H1 (cell line): ENCODE data around the gene NEO1. TPM values are rescaled to one million over a fixed set of nuclear protein-coding genes. Genes with fewer than 3 reads are reported as not detected.

Experiments used
- CTCF ChIA-PET: fragments of 300-600 bp; sonication (Branson Sonifier 250); formaldehyde crosslinking; loops from one replicate; lab custom pipeline; 2021; ENCODE audit not compliant: partially characterized antibody; lab: Charles Lee
- POLR2A ChIA-PET: fragments of 300-600 bp; sonication (Branson Sonifier 250); formaldehyde crosslinking; loops from one replicate; lab custom pipeline; 2021; ENCODE audit warnings: inconsistent platforms; ENCODE audit not compliant: partially characterized antibody; lab: Charles Lee
- DNase-seq, 2 experiments: peaks; one replicate each; pipeline versions ENCODE4 v3.0.0 to v3.0.0-alpha.2; 2010 to 2022; ENCODE audit warnings: low spot score in 2 of 2, low read depth in 1 of 2, mixed read lengths in 1 of 2
- FAIRE-seq: peaks from 2 replicates; lab custom pipeline; 2011; peaks lifted over from hg19 to GRCh38; lab: Jason Lieb, UNC
- H2AFZ ChIP-seq: 2 replicates; pipeline ENCODE4 v1.8.1; 2012; ENCODE audit warnings: low read length, inconsistent platforms
- H2AK5ac ChIP-seq: 2 replicates; pipeline ENCODE4 v1.6.1; 2013; ENCODE audit warnings: low read depth, low read length
- H2BK120ac ChIP-seq: replicated peaks from 2 replicates; pipeline ENCODE3; 2013; ENCODE audit warnings: low read depth, low read length, inconsistent platforms
- H2BK12ac ChIP-seq: 2 replicates; pipeline ENCODE4 v1.6.1; 2013; ENCODE audit warnings: low read depth, low read length
- H2BK15ac ChIP-seq: 2 replicates; pipeline ENCODE4 v1.6.1; 2013; ENCODE audit warnings: low read length
- H2BK20ac ChIP-seq: 2 replicates; pipeline ENCODE4 v1.6.1; 2013; ENCODE audit warnings: low read length
- H2BK5ac ChIP-seq: 2 replicates; pipeline ENCODE4 v1.6.1; 2013; ENCODE audit warnings: low read depth, low read length
- H3K14ac ChIP-seq: 2 replicates; pipeline ENCODE4 v1.6.1; 2013; ENCODE audit warnings: inconsistent platforms; ENCODE audit not compliant: insufficient read length
- H3K18ac ChIP-seq: 2 replicates; pipeline ENCODE4 v1.6.1; 2013; ENCODE audit warnings: low read length; ENCODE audit errors: extremely low read depth
- H3K23ac ChIP-seq: 2 replicates; pipeline ENCODE4 v1.6.1; 2013; ENCODE audit warnings: inconsistent platforms; ENCODE audit not compliant: insufficient read length
- H3K23me2 ChIP-seq: 2 replicates; pipeline ENCODE4 v1.6.1; 2013; ENCODE audit warnings: low read depth, low read length
- H3K27ac ChIP-seq: 2 replicates; pipeline ENCODE4 v1.6.1; 2011; ENCODE audit warnings: low read depth, low read length, inconsistent platforms
- H3K27me3 ChIP-seq, 4 experiments: replicated peaks in 1 of 4; 1 replicate in 1 of 4; 2 replicates in 3 of 4; pipeline versions ENCODE4 v1.6.1 to v1.8.1; 2011 to 2013; ENCODE audit warnings: low read length in 3 of 4, mild to moderate bottlenecking in 3 of 4, inconsistent platforms in 2 of 4, mixed read lengths in 2 of 4, moderate library complexity in 1 of 4; ENCODE audit not compliant: control insufficient read depth in 3 of 4, insufficient read depth in 3 of 4; ENCODE audit errors: extremely low read depth in 1 of 4
- H3K36me3 ChIP-seq, 4 experiments: 2 replicates each; pipeline versions ENCODE4 v1.6.1 to v1.8.1; 2011 to 2013; ENCODE audit warnings: mild to moderate bottlenecking in 4 of 4, low read length in 3 of 4, moderate library complexity in 2 of 4, control low read depth in 1 of 4, inconsistent platforms in 1 of 4; ENCODE audit not compliant: insufficient read depth in 4 of 4, control insufficient read depth in 2 of 4
- H3K4ac ChIP-seq: replicated peaks from 2 replicates; pipeline ENCODE3; 2013; ENCODE audit warnings: low read length, low read depth, mixed read lengths, inconsistent platforms; ENCODE audit not compliant: insufficient read length
- H3K4me1 ChIP-seq, 4 experiments: replicated peaks in 1 of 4; 1 replicate in 1 of 4; 2 replicates in 3 of 4; pipeline versions ENCODE4 v1.6.1 to v1.8.1; 2011 to 2013; ENCODE audit warnings: low read length in 3 of 4, inconsistent platforms in 2 of 4, mixed read lengths in 1 of 4; ENCODE audit not compliant: insufficient read depth in 4 of 4, control insufficient read depth in 3 of 4
- H3K4me2 ChIP-seq, 2 experiments: 2 replicates each; pipeline versions ENCODE4 v1.6.1 to v1.8.1; 2011 to 2013; ENCODE audit warnings: low read depth in 2 of 2, low read length in 2 of 2, control low read depth in 1 of 2, inconsistent platforms in 1 of 2, mild to moderate bottlenecking in 1 of 2; ENCODE audit not compliant: insufficient read depth in 1 of 2
- H3K4me3 ChIP-seq, 4 experiments: fragments of 200-600, 300-600 bp in 1 of 4; sonication (generic), shearing (Covaris generic), sonication (Bioruptor Twin) in 1 of 4; 2 replicates each; pipeline versions ENCODE4 v1.5.1 to v1.8.1; 2011 to 2016; ENCODE audit warnings: low read length in 4 of 4, low read depth in 3 of 4, control low read depth in 2 of 4, inconsistent platforms in 2 of 4, mild to moderate bottlenecking in 2 of 4, mixed read lengths in 1 of 4, moderate library complexity in 1 of 4; ENCODE audit not compliant: insufficient read depth in 2 of 4; ENCODE audit errors: extremely low read depth in 1 of 4
- H3K56ac ChIP-seq: replicated peaks from 2 replicates; pipeline ENCODE3; 2013; ENCODE audit warnings: low read depth, mild to moderate bottlenecking, mixed read lengths, low read length, inconsistent platforms; ENCODE audit not compliant: insufficient read length
- H3K79me1 ChIP-seq: 2 replicates; pipeline ENCODE4 v1.6.1; 2013; ENCODE audit warnings: low read depth, low read length, control low read depth
- H3K79me2 ChIP-seq, 2 experiments: 2 replicates each; pipeline versions ENCODE4 v1.6.1 to v1.8.1; 2012 to 2013; ENCODE audit warnings: low read length in 2 of 2, mild to moderate bottlenecking in 2 of 2, inconsistent platforms in 1 of 2; ENCODE audit not compliant: insufficient read depth in 2 of 2, control insufficient read depth in 1 of 2
- H3K9ac ChIP-seq, 4 experiments: replicated peaks in 1 of 4; 1 replicate in 1 of 4; 2 replicates in 3 of 4; pipeline versions ENCODE4 v1.6.1 to v1.8.1; 2011 to 2013; ENCODE audit warnings: low read depth in 3 of 4, low read length in 3 of 4, control low read depth in 2 of 4, mild to moderate bottlenecking in 2 of 4, moderate library complexity in 2 of 4, inconsistent platforms in 1 of 4; ENCODE audit errors: extremely low read depth in 1 of 4
- H3K9me3 ChIP-seq, 2 experiments: 2 replicates each; pipeline versions ENCODE4 v1.6.1 to v1.8.1; 2012 to 2013; ENCODE audit warnings: mild to moderate bottlenecking in 2 of 2, moderate library complexity in 2 of 2, control low read depth in 1 of 2, inconsistent platforms in 1 of 2, low read depth in 1 of 2, low read length in 1 of 2, mixed read lengths in 1 of 2; ENCODE audit not compliant: insufficient read depth in 2 of 2
- H4K20me1 ChIP-seq, 2 experiments: replicated peaks in 1 of 2; 2 replicates each; pipeline versions ENCODE3 to v1.8.1; 2011 to 2013; ENCODE audit warnings: inconsistent platforms in 2 of 2, low read length in 2 of 2, mild to moderate bottlenecking in 1 of 2; ENCODE audit not compliant: insufficient read depth in 2 of 2, control insufficient read depth in 1 of 2
- H4K5ac ChIP-seq: 2 replicates; pipeline ENCODE4 v1.6.1; 2013; ENCODE audit warnings: low read length, low read depth, mixed read lengths, inconsistent platforms; ENCODE audit not compliant: insufficient read length
- H4K8ac ChIP-seq: 2 replicates; pipeline ENCODE4 v1.8.0; 2013; ENCODE audit warnings: mild to moderate bottlenecking, moderate library complexity, low read length, inconsistent platforms; ENCODE audit not compliant: insufficient read depth; ENCODE audit errors: extremely low read depth
- H4K91ac ChIP-seq: replicated peaks from 2 replicates; pipeline ENCODE3; 2013; ENCODE audit warnings: low read length, mixed read lengths, inconsistent platforms; ENCODE audit not compliant: insufficient read length
- BCL11A ChIP-seq, 2 experiments: IDR thresholded peaks; one replicate each; pipeline ENCODE4 v1.6.1; 2011; ENCODE audit warnings: low read depth in 2 of 2, low read length in 2 of 2, mild to moderate bottlenecking in 2 of 2
- CBX8 ChIP-seq: fragments of 300-800, 300-1000 bp; sonication (generic); IDR thresholded peaks from 2 replicates; pipeline ENCODE4 v1.7.1; 2016; ENCODE audit warnings: low read depth, low read length, borderline replicate concordance
- KDM4A ChIP-seq: IDR thresholded peaks from one replicate; pipeline ENCODE4 v1.7.1; 2012; ENCODE audit warnings: low read depth, mild to moderate bottlenecking, moderate library complexity, low read length, inconsistent platforms; ENCODE audit not compliant: severe bottlenecking
- PHF8 ChIP-seq: fragments of 200-600 bp; sonication (generic); conservative IDR thresholded peaks from 2 replicates; pipeline ENCODE4 v1.7.1; 2012; ENCODE audit warnings: low read depth, mild to moderate bottlenecking, inconsistent platforms, low read length, moderate library complexity
- RNF2 ChIP-seq: fragments of 200-900, 300-1000 bp; sonication (generic); IDR thresholded peaks from 2 replicates; pipeline ENCODE4 v1.7.1; 2016; ENCODE audit warnings: borderline replicate concordance, low read depth, mild to moderate bottlenecking, antibody characterized with exemption, low read length; ENCODE audit not compliant: poor library complexity, severe bottlenecking; ENCODE audit errors: missing control alignments
- SP1 ChIP-seq: IDR thresholded peaks from 2 replicates; pipeline ENCODE4 v1.6.1; 2011; ENCODE audit warnings: low read depth, low read length
- TAF7 ChIP-seq: optimal IDR thresholded peaks from 2 replicates; pipeline ENCODE3; 2011; ENCODE audit warnings: low read depth, mild to moderate bottlenecking, inconsistent platforms, low read length, moderate library complexity, borderline replicate concordance
- WGBS, 2 experiments: shearing (Covaris generic) in 1 of 2; methylation state at CpG; one replicate each; pipeline versions ENCODE4 v1.1.6 to v1.1.7; 2013 to 2015; ENCODE audit warnings: low lambda C conversion rate in 2 of 2, mixed read lengths in 2 of 2, inconsistent platforms in 1 of 2, low coverage in 1 of 2, missing lambda C conversion rate in 1 of 2; ENCODE audit not compliant: insufficient replicate concordance in 2 of 2, insufficient coverage in 1 of 2, insufficient read length in 1 of 2; ENCODE audit errors: extremely low coverage in 1 of 2, missing lambda C conversion rate in 1 of 2; 5-methylcytosine and 5-hydroxymethylcytosine counted together
- polyA plus RNA-seq, 7 experiments: library from polyadenylated mRNA; depleted of rRNA in 3 of 7; stranded (reverse) in 5 of 7; unstranded in 2 of 7; fragments of >200 nt in 5 of 7; fragments of 200-250 nt in 2 of 7; gene quantifications; 1 replicate in 5 of 7; 2 replicates in 1 of 7; 4 replicates in 1 of 7; pipeline versions ENCODE4 v1.2.1 to v1.2.3, GENCODE V29; 2011 to 2013; ENCODE audit warnings: missing spikeins in 2 of 7, mixed read lengths in 2 of 7
- total RNA-seq: library from RNA; stranded (reverse); fragmentation: NEBNext Ultra II Directional; extraction: Animal tissue kit (Norgen Biotek cat#: 25700); gene quantifications from 2 replicates; pipeline ENCODE4 v1.2.1, GENCODE V29; 2021

Gene NEO1
- total and polyA plus RNA-seq, 2 of the 8 experiments (the other 6 are each of a cell fraction or from before 2014, with no cell fraction given), result 36.0 to 51.0 TPM

DNA sequence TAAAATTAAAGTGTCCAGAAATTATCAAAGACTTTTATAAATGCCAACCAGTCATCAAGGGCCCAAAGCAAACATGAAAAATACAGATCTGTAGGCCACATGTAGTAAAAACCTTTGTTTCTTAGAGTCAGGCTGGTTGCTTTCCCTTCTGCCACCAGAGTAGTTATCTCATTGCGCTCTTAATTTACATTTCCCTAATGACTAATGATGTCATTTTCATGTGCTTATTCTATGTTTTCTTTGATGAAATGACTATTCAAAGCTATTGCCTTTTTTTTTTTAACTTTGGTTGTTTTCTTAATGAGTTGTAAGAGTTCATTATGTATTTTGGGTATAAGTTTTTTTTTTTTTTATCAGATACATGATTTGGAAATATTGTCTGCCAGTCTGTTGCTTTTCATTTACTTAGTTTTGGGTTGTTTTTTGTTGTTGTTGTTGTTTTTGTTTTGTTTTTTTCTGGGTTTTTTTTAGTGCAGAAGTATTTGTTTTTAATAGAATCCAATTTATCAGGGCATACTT is 175.9 kb downstream of the NEO1 start:
- H3K4me1 ChIP-seq, result peaks cover 1 to 6% (median 4%) of the 10 kb centered on the region in 4 experiments; a peak in 4 of 7 replicates
- H2AK5ac ChIP-seq, result no peak overlapping the region
- H3K56ac ChIP-seq, result no peak overlapping the region
- H2BK120ac ChIP-seq, result no peak overlapping the region
- no peaks in the 10 kb centered on the region for H3K23me2 ChIP-seq
- H3K4ac ChIP-seq, result no peak overlapping the region
- no peaks in the 10 kb centered on the region for H4K20me1 ChIP-seq
- no peak overlapping the region for H2BK15ac ChIP-seq
- H4K8ac ChIP-seq, result no peak overlapping the region
- H4K91ac ChIP-seq, result no peak overlapping the region
- CTCF ChIA-PET, result interaction anchor here (0.5 to 2.2 kb wide), 4 partner anchors 13 to 246 kb away, joined by 3 to 11 read pairs (median 4); no protein-coding TSS in a partner anchor
- no peak overlapping the region for H4K5ac ChIP-seq
- FAIRE-seq, result peak; percentile 71
- H3K18ac ChIP-seq, result no peak overlapping the region
- H3K9ac ChIP-seq, result no peak overlapping the region
- no peak overlapping the region for H2BK5ac ChIP-seq
- no peaks in the 10 kb centered on the region for H3K9me3 ChIP-seq
- no peaks in the 10 kb centered on the region for H3K79me1 ChIP-seq
- H3K36me3 ChIP-seq, result no peaks in the 10 kb centered on the region
- no peak overlapping the region for H2BK12ac ChIP-seq
- no peaks in the 10 kb centered on the region for H3K79me2 ChIP-seq
- H3K27ac ChIP-seq, result no peak overlapping the region
- no peak overlapping the region for H3K23ac ChIP-seq
- no peak overlapping the region for H2AFZ ChIP-seq
- no peak overlapping the region for H3K4me3 ChIP-seq
- no peaks in the 10 kb centered on the region for H3K27me3 ChIP-seq
- POLR2A ChIA-PET, result no interaction called here
- H3K14ac ChIP-seq, result no peak overlapping the region
- H3K4me2 ChIP-seq, result no peak overlapping the region
- WGBS, 2 experiments, result 63% methylated on average over 1 of the region's 1 CpG; no CpG with 5 or more reads in 1 of the 2 experiments
- TF ChIP-seq KDM4A (no peak), SP1 (no peak), TAF7 (no peak), PHF8 (no peak), CBX8 (no peak), RNF2 (no peak), BCL11A (IDR thresholded peaks at IDR 0.05; ENCODE audit: low read depth in 2 of 2, low read length in 2 of 2) (no peak)
- TF ChIP-seq, all 59 proteins: peak for 0
- no peak for DNase-seq
- H2BK20ac ChIP-seq, result no peak overlapping the region
